Ovary (tissue), 9 donors: Measurements from ENCODE around the gene NHS. TPM values are rescaled to one million over a fixed set of nuclear protein-coding genes. Genes with fewer than 3 reads are reported as not detected.

ENCODE experiments used
- DNase-seq, 5 donors: peaks; one replicate each; pipeline ENCODE4 v3.0.0-alpha.2; 2019 to 2020
- H3K27ac ChIP-seq, 2 donors: fragments of 200-600 bp; one replicate each; pipeline versions ENCODE4 v1.5.1 to v1.8.0; 2019 to 2022
- H3K27me3 ChIP-seq: fragments of 200-600 bp; one replicate; pipeline ENCODE4 v1.8.0; 2022
- H3K36me3 ChIP-seq: fragments of 200-600 bp; sonication (generic); one replicate; pipeline ENCODE4 v1.5.1; 2019
- H3K4me1 ChIP-seq: one replicate; pipeline ENCODE4 v1.8.1; 2013; ENCODE audit warnings: mild to moderate bottlenecking, moderate library complexity; ENCODE audit not compliant: insufficient read depth
- H3K4me3 ChIP-seq: fragments of 200-600 bp; sonication (generic); one replicate; pipeline ENCODE4 v1.5.1; 2017
- H3K9me3 ChIP-seq, 2 donors: fragments of 200-600 bp in 1 of 2; sonication (generic) in 1 of 2; one replicate each; pipeline versions ENCODE4 v1.5.1 to v1.8.1; 2013 to 2019; ENCODE audit warnings: mild to moderate bottlenecking in 1 of 2, moderate library complexity in 1 of 2
- EP300 ChIP-seq: sonication (generic); formaldehyde crosslinking; IDR thresholded peaks from one replicate; pipeline ENCODE4 v1.6.1; 2017; ENCODE audit warnings: antibody characterized with exemption
- POLR2A ChIP-seq: fragments of 450-650 bp; IDR thresholded peaks from one replicate; pipeline ENCODE4 v1.6.1; 2017; ENCODE audit warnings: antibody characterized with exemption, mild to moderate bottlenecking, moderate library complexity
- WGBS, 3 donors: extraction: QIAGEN DNeasy Blood & Tissue Kit in 1 of 3; methylation state at CpG; one replicate each; pipeline versions ENCODE4 v1.1.5 to v1.1.7; 2013 to 2017; 5-methylcytosine and 5-hydroxymethylcytosine counted together
- intact Hi-C, 4 donors: fragments of 100-400 bp; cut with DNase I; formaldehyde crosslinking; loops; one replicate each; pipeline versions ENCODE4 v1.11.0 to v1.15.1; 2022 to 2023
- polyA plus RNA-seq, 2 donors: library from polyadenylated mRNA; stranded (reverse); fragments of 200-250 nt in 1 of 2; fragments of 350-450 nt in 1 of 2; fragmentation: Illumina TruSeq in 1 of 2; extraction: RNeasy Lipid Tissue Mini Kit (QIAGEN cat#74804) in 1 of 2; gene quantifications; one replicate each; pipeline ENCODE4 v1.2.3, GENCODE V29; 2013 to 2014
- total RNA-seq, 7 donors: library from RNA; depleted of rRNA in 2 of 7; stranded (reverse); fragments of >200 nt in 2 of 7; fragmentation: NEBNext Ultra II Directional in 3 of 7; extraction: Animal tissue kit (Norgen Biotek cat#: 25700) in 3 of 7; gene quantifications; one replicate each; pipeline versions ENCODE4 v1.1.0 to v1.2.4, GENCODE V29; 2016 to 2023
- TF ChIP-seq, protein P1 (sequence below), 3 donors: fragments of 450-650 bp in 2 of 3; fragments of 200-600 bp in 1 of 3; IDR thresholded peaks; one replicate each; pipeline versions ENCODE4 v1.5.1 to v1.8.0; 2016 to 2022; ENCODE audit warnings: antibody characterized with exemption in 3 of 3, mild to moderate bottlenecking in 1 of 3
- donor health status: DM: no; HTN: no; CAD: no; lungs with moderate emphysema.
- donor health status: DM: no; HTN: no; CAD: no.
- donor health status: Bipolar disorder and iron deficiency.
- donor health status: DM: yes; HTN: yes; CAD: no.
- donor health status: DM: no; HTN: no; CAD: no.
- donor health status: DM: yes; HTN: yes; CAD: no.

The NHS gene
- total and polyA plus RNA-seq, 9 donors: 2.3 to 9.5 (median 6.7) TPM

DNA sequence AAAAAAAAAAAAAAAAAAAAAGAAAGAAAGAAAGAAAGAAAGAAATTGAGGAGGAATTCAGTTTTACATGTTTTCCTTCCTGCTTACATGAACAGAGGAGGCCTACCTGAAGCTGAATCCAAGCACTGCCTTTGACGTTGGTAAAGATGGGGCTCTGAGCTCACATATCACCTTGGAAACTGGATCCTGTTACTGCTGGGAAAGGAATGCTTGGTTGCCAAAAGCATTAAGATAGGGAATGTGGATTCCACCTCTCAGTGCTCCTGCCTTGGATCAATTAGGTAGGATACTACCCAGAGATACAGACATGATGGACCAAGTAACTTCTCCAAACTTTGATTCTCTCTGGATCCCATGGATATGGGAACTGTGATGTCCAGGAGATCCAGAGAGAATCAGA, 50.6 kb downstream of the NHS start:
- H3K36me3 ChIP-seq: no peaks in the 10 kb centered on the region

DNA sequence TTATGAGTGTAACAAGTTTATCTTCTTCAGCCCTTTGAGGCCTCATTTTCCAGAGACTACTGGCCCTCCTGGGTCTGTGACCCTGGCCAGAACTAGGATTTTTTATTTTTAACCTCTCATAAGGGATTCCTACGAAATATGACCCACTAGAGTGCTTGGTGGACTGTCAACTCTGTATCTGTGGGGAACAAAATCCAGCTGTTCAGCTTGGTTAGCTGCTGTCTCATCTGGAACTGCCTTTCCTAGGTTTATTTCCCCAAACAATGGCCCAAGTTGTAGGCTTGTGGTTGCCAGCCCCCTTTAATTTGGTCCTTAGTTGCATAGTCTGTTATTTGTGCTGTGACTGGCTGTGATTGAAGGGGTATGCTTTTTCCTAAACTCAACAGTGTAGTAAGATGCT, 56.2 kb downstream of the NHS start:
- Histone ChIP-seq H3K4me1 (peaks cover 3% of the 10 kb centered on the region), H3K9me3 (no peaks in the 10 kb centered on the region), H3K27me3 (no peaks in the 10 kb centered on the region), H3K36me3 (no peaks in the 10 kb centered on the region), H3K4me3 (no peak overlapping the region), H3K27ac (no peak overlapping the region)
- 25 to 34% (median 26%) methylated on average over 1 of the region's 1 CpG for WGBS, 3 donors
- no peak for TF ChIP-seq EP300
- TF ChIP-seq POLR2A: no peak
- TF ChIP-seq, protein P1, sequence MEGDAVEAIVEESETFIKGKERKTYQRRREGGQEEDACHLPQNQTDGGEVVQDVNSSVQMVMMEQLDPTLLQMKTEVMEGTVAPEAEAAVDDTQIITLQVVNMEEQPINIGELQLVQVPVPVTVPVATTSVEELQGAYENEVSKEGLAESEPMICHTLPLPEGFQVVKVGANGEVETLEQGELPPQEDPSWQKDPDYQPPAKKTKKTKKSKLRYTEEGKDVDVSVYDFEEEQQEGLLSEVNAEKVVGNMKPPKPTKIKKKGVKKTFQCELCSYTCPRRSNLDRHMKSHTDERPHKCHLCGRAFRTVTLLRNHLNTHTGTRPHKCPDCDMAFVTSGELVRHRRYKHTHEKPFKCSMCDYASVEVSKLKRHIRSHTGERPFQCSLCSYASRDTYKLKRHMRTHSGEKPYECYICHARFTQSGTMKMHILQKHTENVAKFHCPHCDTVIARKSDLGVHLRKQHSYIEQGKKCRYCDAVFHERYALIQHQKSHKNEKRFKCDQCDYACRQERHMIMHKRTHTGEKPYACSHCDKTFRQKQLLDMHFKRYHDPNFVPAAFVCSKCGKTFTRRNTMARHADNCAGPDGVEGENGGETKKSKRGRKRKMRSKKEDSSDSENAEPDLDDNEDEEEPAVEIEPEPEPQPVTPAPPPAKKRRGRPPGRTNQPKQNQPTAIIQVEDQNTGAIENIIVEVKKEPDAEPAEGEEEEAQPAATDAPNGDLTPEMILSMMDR (IDR thresholded peaks at IDR 0.05): no peak
- no peak for DNase-seq
- intact Hi-C loops: no loop called here

More for the DNA sequence above, 50.6 kb downstream of the NHS start:
- DNase-seq: no peak
- intact Hi-C loops: no loop called here
- WGBS, 3 donors: 67 to 83% (median 70%) methylated on average over 1 of the region's 1 CpG
- TF ChIP-seq EP300: no peak
- TF ChIP-seq POLR2A: no peak
- TF ChIP-seq, protein P1 (IDR thresholded peaks at IDR 0.05): no peak
- H3K4me1 ChIP-seq: no peaks in the 10 kb centered on the region
- no peak overlapping the region for H3K27ac ChIP-seq
- H3K4me3 ChIP-seq: no peak overlapping the region
- no peaks in the 10 kb centered on the region for H3K9me3 ChIP-seq
- H3K27me3 ChIP-seq: no peaks in the 10 kb centered on the region

DNA sequence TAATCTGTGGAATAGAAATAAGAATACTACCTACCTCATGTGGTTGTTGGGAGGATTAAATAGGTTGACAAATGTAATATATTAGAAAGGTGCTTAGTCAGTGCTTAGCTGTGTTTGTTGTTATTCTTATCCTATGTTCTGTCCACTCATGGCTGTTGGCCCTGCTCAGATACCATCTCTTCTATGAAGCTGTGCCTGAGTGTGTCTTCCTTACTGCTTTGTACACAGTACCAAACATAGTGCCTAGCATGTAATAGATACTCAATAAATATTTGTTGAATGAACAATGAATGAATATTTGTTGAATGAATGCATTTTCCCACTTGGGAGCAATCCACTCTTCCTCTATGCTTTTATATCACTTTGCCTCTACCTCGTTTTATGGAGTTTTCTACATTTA, 57.2 kb downstream of the NHS start:
- 20 to 44% (median 29%) methylated on average over 1 of the region's 1 CpG for WGBS, 3 donors
- intact Hi-C loops: no loop called here

DNA sequence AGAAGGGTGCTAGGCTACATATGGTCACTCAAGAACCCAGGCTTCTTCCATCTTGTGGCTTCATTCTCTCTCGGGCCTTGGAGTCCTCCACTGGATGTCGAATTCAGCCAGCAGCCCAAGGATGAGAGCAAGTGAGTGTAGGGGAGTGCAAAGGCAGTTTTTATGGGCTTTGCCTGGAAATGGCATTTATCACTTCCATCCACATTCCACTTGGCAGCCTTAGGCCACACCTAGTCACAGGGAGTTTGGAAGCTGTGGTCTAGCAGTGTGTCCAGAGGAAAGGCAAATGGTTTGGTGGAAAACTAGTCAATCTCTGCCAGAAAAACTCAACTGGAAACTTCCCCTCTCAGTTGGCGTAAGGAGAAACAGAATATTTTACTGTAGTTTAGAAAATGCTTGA, 59.0 kb downstream of the NHS start:
- no peaks in the 10 kb centered on the region for H3K36me3 ChIP-seq
- H3K4me3 ChIP-seq: no peak overlapping the region
- no peaks in the 10 kb centered on the region for H3K27me3 ChIP-seq
- no peak for DNase-seq
- WGBS, 3 donors: 75 to 87% (median 81%) methylated on average over 3 of the region's 3 CpGs
- intact Hi-C loops: no loop called here
- no peak overlapping the region for H3K27ac ChIP-seq
- H3K4me1 ChIP-seq: peaks cover 3% of the 10 kb centered on the region
- no peaks in the 10 kb centered on the region for H3K9me3 ChIP-seq
- TF ChIP-seq POLR2A (no peak), EP300 (no peak)
- TF ChIP-seq, protein P1 (IDR thresholded peaks at IDR 0.05): no peak

More for the DNA sequence above, 57.2 kb downstream of the NHS start:
- H3K4me1 ChIP-seq: peaks cover 3% of the 10 kb centered on the region
- no peak overlapping the region for H3K4me3 ChIP-seq
- no peaks in the 10 kb centered on the region for H3K36me3 ChIP-seq
- no peaks in the 10 kb centered on the region for H3K27me3 ChIP-seq
- no peaks in the 10 kb centered on the region for H3K9me3 ChIP-seq
- TF ChIP-seq EP300: no peak
- DNase-seq: no peak
- no peak overlapping the region for H3K27ac ChIP-seq

DNA sequence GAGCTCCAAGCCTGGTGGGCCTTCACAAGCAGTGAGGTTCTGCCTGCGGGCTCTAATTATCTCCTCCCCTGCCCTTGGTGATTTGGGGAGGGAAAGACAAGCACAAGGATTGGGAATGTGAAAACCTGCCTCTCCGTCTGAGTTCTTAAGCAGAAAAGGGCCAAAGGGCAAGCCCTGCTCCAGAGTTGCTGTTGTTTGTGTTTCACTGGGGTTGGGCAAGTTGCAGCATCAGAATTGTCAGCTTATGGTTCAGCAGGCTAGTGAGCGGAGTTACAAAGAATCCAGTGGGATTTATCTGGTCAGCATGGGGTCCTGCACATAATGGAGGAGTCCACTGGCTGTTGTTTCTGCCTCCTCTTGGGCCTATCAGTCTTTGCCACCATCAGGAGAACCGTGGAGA, 60.5 kb downstream of the NHS start:
- WGBS, 3 donors: 66 to 69% (median 69%) methylated on average over 4 of the region's 4 CpGs
- H3K4me1 ChIP-seq: peaks cover 3% of the 10 kb centered on the region
- no peak overlapping the region for H3K27ac ChIP-seq
- intact Hi-C loops: no loop called here
- no peak for DNase-seq
- H3K27me3 ChIP-seq: no peaks in the 10 kb centered on the region
- no peaks in the 10 kb centered on the region for H3K9me3 ChIP-seq
- H3K4me3 ChIP-seq: no peak overlapping the region
- TF ChIP-seq POLR2A (no peak), EP300 (no peak)
- TF ChIP-seq, protein P1 (IDR thresholded peaks at IDR 0.05): no peak
- no peaks in the 10 kb centered on the region for H3K36me3 ChIP-seq
